ENCODE measurements around the gene VWF.

Gene VWF

DNA sequence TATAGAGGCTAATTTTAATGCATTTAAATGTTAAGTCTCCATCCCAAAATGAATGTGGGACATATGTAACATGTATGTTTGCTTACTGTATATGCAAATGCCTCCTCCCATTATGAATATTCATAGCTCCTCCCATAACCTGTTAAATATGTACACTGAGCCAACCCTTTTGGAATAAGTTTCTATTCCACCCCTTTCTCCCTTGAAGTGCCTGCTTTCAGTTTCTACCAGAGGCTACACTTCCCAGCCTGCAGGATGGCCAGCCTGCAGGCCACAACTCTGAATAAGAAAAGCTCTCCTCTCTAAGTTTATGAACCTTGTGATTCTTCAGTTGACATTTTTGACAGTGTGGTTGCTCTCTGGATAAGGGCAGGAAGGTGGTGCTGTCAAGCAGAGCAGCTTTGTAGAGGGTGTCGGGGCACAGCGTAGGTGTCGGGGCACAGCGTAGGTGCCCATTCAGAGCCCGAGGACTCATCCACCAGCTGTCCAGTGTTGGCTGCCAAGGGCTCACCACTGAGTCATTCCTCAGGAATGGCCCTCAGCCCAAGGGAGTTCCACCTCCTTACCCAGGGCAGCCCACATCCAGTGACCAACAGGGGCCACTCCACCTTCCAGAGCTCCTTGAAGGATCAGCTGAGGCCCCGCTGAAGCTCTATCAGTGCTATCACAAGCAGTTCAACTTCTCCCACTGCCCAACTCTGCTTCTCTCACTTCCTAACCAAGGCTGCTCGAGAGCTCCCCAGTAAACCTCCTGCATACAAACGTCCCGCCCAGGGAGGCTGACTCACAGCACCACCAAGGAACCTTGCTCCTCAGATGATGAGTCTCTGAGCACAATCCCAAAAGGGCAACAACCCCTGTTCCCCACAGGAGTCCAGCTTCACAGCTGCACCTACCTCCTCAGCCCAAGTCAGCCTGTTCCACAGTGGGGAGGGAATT is 31.4 kb downstream of the VWF start:
- H3K4me3 ChIP-seq (ENCODE audit: low read length): no peak overlapping the region
- TF ChIP-seq, protein P1, sequence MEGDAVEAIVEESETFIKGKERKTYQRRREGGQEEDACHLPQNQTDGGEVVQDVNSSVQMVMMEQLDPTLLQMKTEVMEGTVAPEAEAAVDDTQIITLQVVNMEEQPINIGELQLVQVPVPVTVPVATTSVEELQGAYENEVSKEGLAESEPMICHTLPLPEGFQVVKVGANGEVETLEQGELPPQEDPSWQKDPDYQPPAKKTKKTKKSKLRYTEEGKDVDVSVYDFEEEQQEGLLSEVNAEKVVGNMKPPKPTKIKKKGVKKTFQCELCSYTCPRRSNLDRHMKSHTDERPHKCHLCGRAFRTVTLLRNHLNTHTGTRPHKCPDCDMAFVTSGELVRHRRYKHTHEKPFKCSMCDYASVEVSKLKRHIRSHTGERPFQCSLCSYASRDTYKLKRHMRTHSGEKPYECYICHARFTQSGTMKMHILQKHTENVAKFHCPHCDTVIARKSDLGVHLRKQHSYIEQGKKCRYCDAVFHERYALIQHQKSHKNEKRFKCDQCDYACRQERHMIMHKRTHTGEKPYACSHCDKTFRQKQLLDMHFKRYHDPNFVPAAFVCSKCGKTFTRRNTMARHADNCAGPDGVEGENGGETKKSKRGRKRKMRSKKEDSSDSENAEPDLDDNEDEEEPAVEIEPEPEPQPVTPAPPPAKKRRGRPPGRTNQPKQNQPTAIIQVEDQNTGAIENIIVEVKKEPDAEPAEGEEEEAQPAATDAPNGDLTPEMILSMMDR (IDR thresholded peaks at IDR 0.05; ENCODE audit: insufficient read depth, low read depth, low read length, missing control alignments): no peak
- DNase-seq (ENCODE audit: low read depth): peak; percentile 92

DNA sequence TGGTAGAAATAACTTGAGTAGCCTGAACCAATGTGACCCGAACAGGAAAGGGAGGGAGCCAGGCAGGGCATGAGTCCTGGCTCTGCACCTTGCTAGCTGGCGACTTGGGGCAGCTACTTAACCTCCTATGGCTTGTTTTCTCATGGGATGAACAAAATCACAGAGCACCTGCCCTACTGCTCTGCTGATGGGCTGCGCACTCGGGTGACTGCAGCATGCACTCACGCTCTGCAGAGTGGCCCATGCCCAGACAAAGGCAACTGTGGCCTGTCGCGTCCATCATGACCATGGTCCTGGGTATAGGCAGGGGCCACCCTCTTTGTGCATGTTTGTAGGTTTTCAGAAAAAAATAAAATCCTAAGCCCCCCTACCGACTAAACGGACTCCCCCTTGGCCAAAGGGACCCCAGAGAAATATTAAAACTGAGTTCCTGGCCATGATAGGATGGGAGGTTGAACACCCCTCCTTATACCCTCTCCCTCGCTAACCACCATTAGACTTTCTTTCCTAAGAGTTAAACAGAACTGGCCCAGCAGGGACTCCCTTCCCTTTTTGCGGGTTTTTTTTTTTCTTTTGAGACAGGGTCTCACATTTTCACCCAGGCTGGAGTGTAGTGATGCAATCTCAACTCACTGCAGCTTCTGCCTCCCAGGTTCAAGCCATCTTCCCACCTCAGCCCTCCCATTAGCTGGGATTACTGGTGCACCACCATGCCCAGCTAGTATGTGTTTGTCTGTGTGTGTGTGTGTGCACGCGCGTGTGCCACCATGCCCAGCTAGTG is 32.5 kb downstream of the VWF start:
- no peak for DNase-seq (ENCODE audit: low read depth)
- TF ChIP-seq, protein P1 (IDR thresholded peaks at IDR 0.05; ENCODE audit: insufficient read depth, low read depth, low read length, missing control alignments): no peak
- no peak overlapping the region for H3K4me3 ChIP-seq (ENCODE audit: low read length)

DNA sequence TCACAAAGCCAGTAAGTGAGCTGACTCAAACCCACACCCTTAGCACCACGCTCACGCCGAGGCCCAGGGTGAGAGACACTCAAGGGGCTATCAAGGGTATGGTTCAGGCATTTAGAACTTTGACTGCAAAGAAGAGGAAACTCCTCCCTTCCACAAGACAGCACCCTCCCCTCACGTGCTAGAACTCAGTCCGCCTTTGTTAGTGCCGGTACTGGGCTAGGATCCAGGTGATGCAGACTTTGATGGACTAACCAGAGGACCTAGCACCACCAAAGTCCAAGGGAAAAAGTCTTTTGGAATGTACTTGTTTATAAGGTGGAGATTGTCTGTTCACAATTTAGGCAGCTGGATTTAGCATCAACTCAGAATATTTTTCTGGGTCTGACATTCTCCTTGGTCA is 33.7 kb downstream of the VWF start:
- no peak overlapping the region for H3K4me3 ChIP-seq (ENCODE audit: low read length)
- peak; percentile 58 for DNase-seq (ENCODE audit: low read depth)
- TF ChIP-seq, protein P1 (IDR thresholded peaks at IDR 0.05; ENCODE audit: insufficient read depth, low read depth, low read length, missing control alignments): no peak

DNA sequence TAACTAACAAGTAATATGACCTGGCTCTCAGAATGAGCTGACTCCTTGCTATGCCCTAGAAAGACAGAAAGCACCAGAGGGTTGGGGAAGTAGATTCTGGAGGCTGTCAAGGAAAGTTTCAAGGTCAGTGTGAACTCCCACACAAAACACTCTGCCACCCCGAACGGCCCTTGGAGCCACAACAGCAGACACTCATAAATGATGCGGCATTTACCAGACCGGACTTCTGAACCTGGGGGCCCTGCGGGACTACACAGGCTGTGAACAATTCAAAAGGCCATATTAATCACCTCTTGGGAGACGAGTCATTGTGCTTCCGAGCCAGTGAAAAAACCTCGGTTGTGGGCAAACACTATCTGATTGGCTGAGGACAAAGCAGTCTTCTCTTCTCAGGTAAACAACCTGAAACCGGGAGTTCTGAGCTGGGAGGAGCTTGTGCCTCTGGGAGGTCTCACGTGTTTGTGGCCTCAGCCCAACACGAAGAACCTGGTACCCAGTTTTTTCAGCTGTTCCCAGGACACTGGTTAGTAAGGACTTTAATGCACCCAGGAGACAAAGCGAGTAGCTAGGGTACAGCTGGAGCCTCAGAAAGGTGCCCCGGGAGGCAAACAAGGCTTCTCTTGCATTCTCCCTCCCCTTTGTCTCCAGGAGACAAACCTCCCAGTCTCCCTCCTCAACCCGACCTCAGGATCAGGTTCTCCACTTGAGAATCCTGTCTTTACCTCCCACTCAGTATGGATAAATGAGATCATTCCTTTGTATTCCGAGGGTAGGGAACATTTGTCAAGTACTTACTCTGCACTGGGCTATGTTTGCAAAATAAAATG is 35.3 kb downstream of the VWF start:
- no peak overlapping the region for H3K4me3 ChIP-seq (ENCODE audit: low read length)
- TF ChIP-seq, protein P1 (IDR thresholded peaks at IDR 0.05; ENCODE audit: insufficient read depth, low read depth, low read length, missing control alignments): no peak
- peak; percentile 88 for DNase-seq (ENCODE audit: low read depth)

DNA sequence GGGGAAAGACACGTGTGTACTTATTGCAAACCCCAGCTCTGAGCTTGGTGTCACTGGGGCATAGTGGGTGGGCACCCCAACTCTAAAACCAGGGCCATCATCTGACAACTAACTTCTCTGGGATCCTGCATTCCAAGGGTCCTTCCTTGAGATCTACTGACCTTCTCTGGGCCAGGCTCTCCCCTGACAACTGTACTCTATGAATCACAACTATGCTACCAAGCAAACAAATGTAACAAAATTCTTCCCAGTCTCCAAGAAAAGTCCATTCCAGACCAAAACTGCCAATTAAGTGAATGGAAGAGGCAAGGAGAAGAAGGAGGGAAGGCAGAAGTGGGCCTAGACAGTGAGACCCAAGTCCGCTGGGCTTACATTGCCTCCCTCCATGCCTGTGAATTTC is 38.2 kb downstream of the VWF start:
- no peak for DNase-seq (ENCODE audit: low read depth)
- TF ChIP-seq, protein P1 (IDR thresholded peaks at IDR 0.05; ENCODE audit: insufficient read depth, low read depth, low read length, missing control alignments): no peak
- H3K4me3 ChIP-seq (ENCODE audit: low read length): no peak overlapping the region

DNA sequence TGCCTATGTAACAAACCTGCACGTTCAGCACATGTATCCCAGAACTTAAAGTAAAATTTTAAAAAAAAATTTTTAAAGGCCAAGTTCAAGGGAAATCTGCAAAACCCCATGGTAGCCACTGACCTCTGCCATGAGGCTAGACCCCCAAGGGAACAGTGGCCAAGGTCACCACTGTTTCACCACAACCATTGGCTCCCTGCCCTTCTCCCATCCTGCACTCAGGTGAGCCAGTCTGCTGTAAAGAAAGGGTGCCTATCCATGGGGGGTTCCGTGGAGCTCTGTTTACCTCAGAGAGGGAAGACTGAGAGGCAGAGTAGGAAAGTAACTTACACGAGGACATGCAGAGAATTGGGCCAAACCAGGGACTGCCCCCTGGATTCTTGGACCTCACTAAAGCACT is 38.6 kb downstream of the VWF start:
- no peak overlapping the region for H3K4me3 ChIP-seq (ENCODE audit: low read length)
- TF ChIP-seq, protein P1 (IDR thresholded peaks at IDR 0.05; ENCODE audit: insufficient read depth, low read depth, low read length, missing control alignments): no peak
- no peak for DNase-seq (ENCODE audit: low read depth)
